Fibroblast of skin of scalp (primary cell): ENCODE data around the gene GRIK1. TPM values are rescaled to one million over a fixed set of nuclear protein-coding genes. Genes with fewer than 3 reads are reported as not detected.
"Not testable (repeated sequence)": the region's sequence is repeated elsewhere in the genome, so short reads cannot be mapped to it uniquely, and the experiment has no call there.

Experiments used
- DNase-seq: peaks from one replicate; pipeline ENCODE4 v3.0.0-alpha.2; 2013
- polyA plus RNA-seq, 2 experiments: library from polyadenylated mRNA; unstranded; fragments of 120-200 nt; gene quantifications; one replicate each; pipeline ENCODE4 v1.2.1, GENCODE V29; 2013; ENCODE audit not compliant: insufficient read length in 2 of 2

The GRIK1 gene
- 0.22 TPM for polyA plus RNA-seq (2013, experiment 1 of 2; ENCODE audit: insufficient read length)
- polyA plus RNA-seq (2013, experiment 2 of 2; ENCODE audit: insufficient read length) = 0.31 TPM

DNA sequence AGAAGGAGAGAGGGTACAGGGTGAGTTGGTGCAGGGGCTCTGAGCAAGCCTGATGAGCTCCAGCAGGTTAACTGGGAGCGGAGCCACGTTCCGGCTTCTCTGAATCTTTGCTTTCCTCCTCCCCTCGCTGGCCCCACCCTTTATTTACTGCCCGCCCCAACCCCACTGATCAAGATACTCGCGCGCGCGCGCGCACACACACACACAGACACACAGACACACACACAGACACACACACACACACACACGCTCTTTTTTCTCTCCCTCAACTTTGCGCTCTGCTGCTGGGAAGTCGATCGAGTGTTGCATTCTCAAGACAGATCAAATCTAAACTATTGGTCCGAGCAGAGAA lies at the start of gene GRIK1:
Gene GRIK1 (minus strand): TSS at position 73 of the 352 bp plus-strand sequence.
- peak; percentile 9 for DNase-seq

- DNase-seq = no peak
Observed at GRCh38 chr21:29987762-29988161, 48.0 kb upstream of the GRIK1 start.

DNA sequence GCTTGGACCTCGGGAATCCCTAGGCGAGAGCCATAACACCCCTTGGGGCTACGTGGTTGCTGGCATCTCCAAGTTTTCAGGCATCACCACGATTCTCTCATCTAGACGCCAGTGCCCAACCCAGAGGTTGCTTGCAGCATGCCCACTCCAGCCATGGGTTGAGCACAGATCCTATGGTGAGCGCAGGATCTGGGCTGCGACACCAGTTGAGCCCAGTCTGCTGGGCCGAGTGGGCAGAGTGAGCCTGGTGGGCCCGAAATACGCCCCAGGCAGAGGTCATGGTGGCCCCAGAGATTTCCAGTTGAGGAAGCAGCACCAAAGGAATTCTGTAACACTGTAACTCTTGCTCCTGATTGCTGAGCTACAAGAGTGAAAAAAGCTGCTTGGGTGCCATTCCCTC lies 46.1 kb upstream of the GRIK1 start:
- no peak for DNase-seq

- DNase-seq = no peak
Observed at GRCh38 chr21:29979043-29979442, 39.2 kb upstream of the GRIK1 start.

DNA sequence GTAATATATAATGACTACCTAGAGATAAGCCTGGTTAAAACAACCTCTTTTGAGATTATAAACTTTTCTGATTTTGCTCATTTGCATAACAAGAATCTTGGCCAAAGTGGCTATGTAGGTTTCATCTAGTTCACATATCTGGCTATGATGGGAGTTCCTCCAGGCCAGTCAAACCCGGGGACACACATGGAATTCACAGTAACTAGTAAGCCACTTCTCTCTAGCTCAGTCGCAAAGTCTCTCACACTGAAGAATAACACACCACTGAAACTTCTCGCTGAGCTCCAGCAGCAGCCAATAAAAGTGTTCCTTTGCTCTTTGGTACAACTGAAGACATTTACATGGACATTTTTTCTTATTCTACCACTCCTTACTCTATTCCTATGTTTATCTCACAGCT lies 36.0 kb upstream of the GRIK1 start:
- no peak for DNase-seq

DNA sequence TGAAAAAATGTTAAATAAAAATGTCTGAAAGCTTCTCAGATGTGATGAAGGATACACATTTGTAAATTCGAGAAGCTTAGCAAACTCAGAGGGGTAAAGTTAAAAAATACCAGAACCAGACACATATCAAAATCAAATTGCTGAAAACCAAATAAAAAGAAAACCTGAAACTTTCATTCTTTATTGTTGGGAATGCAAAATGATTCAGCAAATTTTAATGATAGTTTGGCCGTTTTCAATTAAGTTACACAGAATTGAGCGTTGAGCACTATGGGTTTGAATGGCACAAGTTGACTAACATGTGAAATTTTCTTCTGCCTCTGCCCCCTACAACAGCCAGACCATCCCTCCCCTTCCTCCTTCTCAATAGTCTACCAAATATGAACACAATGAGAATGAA lies 33.5 kb upstream of the GRIK1 start:
- DNase-seq = no peak

DNA sequence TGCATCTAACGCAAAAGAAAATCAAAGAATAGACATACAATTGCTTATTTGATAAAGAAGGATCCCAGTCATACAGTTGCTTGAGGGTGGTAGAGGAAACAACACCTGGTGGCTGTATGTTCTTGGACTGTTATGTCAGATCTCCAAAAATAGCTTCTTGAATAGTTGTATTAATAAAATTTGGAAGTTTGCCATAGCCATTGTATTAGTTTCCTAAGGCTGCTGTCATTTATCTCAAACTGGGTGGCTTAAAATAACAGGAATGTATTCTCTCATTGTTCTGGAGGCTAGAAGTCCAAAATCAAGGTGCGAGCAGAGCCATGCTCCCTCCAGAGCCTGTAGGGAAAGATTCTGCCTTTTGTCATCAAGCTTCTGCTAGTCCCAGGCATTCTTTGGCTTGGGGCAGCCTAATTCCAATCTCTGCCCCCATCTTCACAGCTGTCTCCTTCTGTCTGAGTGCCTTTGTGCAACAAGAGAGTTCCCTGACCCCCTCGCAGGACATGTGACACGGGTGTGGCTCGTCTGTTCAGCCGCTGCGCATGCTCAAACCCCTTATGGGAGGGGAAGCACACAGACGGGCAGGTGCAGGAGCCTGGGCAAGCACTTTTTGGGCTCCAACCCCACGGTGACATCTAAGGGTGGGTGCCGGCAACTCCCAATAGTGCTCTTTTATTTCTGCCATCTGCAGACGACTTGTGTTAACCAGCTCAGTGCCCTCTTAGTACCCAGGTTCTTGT lies 21.7 kb upstream of the GRIK1 start:
- DNase-seq = no peak

DNA sequence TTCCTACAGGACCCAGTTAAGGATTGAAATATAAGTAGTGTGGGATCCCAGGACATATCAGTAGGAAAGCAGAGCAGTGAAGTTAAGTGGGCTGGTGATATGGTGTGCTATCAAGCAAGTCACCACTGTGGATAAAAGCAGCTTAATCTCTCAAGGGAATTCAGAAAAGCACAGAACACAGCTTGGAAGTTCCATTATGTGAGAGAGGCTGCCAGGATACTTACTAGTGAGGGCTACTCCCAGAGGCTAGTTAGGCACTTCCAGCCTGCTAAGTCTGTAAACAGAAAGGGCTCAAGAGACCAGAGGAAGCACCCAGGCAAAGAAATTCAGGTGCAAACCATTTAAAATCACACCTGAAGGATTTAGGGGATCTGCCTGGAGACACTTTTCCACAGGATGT lies 18.8 kb upstream of the GRIK1 start:
- DNase-seq = no peak

DNA sequence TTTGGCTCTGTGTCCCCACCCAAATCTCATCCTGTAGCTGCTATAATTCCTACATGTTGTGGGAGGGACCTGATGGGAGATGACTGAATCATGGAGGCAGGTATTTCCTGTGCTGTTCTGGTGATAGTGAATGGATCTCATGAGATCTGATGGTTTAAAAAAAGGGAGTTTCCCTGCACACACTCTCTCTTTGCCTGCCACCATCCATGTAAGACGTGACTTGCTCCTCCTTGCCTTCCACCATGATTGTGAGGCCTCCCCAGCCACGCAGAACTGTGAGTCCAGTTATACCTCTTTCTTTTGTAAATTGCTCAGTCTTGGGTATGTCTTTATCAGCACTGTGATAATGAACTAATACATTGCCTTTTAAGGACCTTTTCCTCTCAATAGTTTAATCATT lies 18.2 kb upstream of the GRIK1 start:
- DNase-seq = not testable (repeated sequence)

DNA sequence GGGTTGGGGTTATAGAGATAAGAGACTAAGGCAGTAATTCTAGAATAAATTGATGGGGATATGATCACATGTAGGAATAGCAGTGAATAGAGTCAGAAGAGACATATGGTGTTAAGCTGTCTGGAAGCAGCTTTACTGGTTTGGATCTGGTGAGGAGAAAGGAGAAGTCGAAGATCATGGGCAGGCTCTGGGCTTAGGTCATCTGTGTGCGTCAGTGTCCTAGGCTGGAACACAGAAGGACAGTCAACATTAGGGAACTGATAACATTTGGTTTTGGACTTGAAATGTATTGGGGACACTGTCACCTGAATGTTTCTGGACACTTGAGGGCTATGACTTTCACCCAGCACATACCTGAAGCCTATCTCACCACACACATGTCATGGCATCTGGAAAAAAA lies 13.9 kb upstream of the GRIK1 start:
- no peak for DNase-seq

DNA sequence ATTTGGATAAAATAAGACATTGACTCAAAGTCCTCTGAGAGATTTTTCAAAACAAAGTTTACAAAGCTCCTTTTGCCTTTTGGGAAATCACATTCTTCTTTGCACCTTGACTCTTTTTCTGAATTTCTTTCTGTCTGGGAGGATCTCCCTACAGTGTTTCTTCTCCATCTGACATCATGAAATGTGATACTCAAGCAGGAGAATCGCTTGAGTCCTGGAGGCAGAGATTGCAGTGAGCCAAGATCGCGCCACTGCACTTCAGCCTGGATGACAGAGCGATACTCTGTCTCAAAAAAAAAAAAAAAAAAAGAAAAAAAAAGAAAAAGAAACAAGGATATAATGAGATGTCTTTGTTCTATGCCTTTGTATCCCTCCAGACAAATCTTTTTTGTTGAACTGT lies 13.3 kb upstream of the GRIK1 start:
- DNase-seq = no peak

- no peak for DNase-seq
Observed at GRCh38 chr21:29951911-29952310, 12.1 kb upstream of the GRIK1 start.

GRCh38 chr21:29949991-29950390 lies 10.2 kb upstream of the GRIK1 start:
- DNase-seq = no peak

- DNase-seq = no peak
Observed at GRCh38 chr21:29947119-29947518, 7.3 kb upstream of the GRIK1 start.

- DNase-seq = no peak
Observed at GRCh38 chr21:29943885-29944284, 4.1 kb upstream of the GRIK1 start.

DNA sequence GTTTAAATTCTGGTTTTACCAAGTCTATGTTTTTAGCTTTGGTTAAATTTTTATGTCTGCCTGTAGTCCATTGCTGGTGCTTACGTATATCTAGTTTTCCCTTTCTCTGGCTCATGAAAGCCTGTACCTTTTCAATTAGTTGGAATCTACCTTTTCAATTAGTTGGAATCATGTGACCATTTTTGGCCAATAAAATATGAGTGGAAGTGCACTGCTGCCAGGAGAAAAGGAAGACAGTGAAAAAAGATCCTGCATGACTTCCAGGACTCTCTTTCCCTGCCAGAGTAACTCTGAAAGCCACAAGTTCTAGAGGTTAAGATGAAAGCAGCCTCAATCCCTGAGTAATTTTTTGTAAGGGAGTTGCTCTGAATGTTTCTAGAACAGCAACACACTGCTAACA lies 2.2 kb upstream of the GRIK1 start:
- DNase-seq = no peak

- no peak for DNase-seq
Observed at GRCh38 chr21:29940991-29941390, 1.2 kb upstream of the GRIK1 start.

- DNase-seq = no peak
Observed at GRCh38 chr21:29940361-29940760, 565 bp upstream of the GRIK1 start.

DNA sequence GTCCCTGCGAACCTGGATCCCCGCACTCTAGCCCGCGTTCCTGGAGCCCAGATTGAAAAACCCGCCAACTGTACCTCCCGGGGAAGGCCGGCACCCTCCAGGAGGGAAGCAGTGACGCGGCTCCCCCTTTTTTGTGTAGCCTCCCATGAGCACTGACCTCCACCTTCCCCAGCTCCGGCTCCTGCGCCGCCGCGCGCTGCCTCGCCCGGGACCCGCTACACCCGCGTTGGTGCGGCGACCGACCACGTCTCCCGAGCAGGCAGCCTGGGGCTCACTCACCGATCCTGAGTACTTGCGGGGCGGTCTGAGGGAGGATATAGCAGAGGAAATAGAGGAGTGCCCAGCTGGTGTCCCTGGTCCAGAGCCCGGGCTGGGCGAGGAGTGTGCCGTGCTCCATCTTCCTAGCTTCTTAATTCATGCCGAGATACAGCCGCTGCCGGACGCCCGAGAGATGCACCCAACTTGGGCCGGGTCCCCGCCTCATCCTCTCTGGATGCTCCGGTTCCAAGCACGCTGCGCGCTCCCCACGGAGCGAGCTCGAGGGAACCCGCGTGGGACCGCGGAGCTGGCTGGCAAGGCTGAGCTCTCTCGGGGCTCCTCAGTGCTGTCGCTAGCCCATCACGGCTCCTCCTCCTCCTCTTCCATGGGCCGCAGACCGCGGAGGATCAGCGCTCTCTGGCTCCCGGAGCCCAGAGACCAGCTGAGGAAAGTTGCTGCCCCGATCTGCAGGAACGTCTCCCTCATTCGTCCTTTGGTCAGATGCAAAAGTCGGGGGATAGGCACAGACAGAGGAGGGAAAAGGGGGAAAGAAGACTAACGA lies 482 bp downstream of the GRIK1 start:
- DNase-seq = peak; percentile 21

GRCh38 chr21:29938776-29939103 lies 1.1 kb downstream of the GRIK1 start:
- DNase-seq = no peak

GRCh38 chr21:29933088-29933487 lies 6.7 kb downstream of the GRIK1 start:
- no peak for DNase-seq

GRCh38 chr21:29928537-29928936 lies 11.3 kb downstream of the GRIK1 start:
- DNase-seq = no peak

- DNase-seq = no peak
Observed at GRCh38 chr21:29920938-29921337, 18.9 kb downstream of the GRIK1 start.

GRCh38 chr21:29914326-29914725 lies 25.5 kb downstream of the GRIK1 start:
- DNase-seq = no peak
